Occipital lobe (tissue), 2 donors: ENCODE results near the gene ANKZF1. TPM values are rescaled to one million over a fixed set of nuclear protein-coding genes. Genes with fewer than 3 reads are reported as not detected.
A peak's percentile ranks its signal among the peaks of the same experiment; 100 is the strongest.

Experiments used
- DNase-seq: peaks from one replicate; lab custom pipeline; 2025; lab: John Stamatoyannopoulos, UW
- total RNA-seq: library from RNA; depleted of rRNA; stranded (reverse); fragments of >200 nt; gene quantifications from one replicate; pipeline ENCODE4 v1.2.3, GENCODE V29; 2014

Gene ANKZF1
- total RNA-seq, 1 donor from 2014 or later = 40.4 TPM

DNA sequence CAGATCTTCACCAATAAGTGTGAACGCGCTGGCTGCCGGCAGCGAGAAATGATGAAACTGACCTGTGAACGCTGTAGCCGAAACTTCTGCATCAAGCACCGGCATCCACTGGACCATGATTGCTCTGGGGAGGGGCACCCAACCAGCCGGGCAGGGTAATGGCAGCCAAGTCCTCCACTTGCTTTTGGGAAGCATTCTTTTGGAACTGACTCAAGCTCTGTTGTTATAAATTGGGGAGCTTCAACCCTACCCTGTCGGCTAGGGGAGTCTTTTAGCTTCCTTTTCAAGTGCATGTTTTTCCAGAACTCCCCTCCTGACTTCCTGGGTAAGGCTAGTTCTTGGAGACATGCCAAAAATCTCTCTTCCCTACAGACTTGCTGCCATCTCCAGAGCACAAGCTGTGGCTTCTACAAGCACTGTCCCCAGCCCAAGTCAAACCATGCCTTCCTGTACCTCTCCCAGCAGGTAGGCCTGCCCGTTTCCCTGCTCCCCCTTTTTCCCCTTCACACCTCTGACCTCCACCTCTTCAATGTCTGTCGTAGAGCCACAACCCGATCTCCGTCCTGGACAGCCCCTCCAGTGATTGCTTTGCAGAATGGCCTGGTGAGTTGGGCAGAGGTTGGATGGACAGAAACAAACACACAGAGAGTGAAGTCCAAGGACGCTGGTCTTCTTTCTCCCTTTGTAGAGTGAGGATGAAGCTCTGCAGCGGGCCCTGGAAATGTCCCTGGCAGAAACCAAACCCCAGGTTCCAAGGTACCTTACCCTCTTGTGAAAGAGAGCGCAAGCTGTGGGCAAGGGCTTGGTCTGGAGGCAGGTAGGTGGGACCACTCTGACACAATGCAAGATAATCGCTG lies 21.5 kb upstream of the ANKZF1 start:
- DNase-seq = no peak

DNA sequence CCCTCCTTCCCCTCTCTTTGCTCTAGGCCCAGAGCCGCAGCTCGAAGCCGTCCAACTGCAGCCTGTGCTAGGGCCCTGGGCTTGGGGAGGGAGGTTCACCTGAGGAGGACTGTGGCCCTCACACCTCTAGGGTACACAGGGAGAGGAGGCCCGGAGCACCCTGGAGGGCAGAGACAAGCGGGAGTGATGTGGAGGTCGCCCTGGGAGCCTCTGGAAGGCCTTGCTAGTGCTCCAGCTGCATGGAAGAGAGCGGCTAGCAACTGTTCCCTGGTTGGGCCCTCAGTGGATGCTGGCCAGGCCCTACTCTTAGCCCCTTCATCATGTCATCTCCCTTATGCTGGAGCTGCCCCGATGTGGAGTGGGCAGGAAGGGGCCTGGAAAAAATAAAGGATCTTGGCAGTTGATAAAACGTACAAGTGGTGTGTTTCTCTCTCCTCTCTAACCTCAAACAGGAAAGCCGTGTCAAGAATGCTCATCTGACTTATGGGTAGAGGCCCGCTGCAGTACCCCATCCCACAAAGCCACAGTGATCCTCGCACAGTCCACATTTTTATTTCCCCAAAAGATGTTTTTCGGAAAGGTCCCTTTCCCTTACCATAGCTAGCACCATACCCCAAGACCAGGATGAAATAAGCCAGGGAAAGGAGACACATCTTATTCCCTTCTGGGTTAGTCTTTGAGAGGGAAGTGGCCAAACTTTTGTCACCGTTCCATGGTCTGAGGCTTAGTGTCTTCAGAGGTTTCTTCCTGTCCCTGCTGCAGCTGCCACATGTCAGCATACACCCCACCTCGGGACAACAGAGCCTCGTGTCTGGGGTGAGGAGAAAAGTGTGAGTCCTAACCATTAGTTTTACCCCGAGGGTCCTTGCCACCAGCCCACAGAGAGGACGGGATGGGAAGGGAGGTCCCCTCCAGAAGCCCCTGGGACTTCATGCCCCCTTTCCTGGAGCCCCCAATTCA lies 20.1 kb upstream of the ANKZF1 start:
- no peak for DNase-seq

DNA sequence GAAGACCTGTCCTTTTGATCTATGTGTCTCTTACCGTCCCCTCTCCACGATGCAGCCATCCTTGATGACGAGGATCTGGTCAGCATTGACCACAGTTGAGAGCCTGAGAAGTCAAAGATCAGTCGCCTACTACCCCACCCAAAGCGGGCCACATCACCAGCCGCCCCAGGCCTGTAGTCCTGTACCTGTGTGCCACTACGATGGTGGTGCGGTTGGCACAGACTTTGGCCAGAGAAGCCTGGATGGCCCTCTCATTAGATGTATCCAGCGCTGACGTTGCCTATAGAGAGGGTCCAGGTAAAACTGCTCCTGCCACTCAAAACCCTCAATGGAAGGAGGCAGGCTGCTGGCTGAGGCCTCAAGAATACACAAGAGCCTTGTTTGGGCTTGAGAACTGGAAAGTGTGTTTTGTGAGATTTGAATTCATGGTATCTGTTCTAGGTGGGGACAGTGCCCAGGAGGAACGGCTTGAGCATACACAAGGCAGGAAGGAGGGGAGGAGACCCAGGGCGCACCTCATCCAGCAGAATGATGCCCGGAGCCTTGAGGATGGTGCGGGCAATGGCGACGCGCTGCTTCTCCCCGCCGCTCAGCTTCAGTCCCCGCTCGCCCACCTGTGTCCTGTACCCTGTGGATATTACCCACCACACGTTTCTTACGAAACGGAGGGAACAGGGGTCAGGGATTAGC lies 19.3 kb upstream of the ANKZF1 start:
- no peak for DNase-seq

DNA sequence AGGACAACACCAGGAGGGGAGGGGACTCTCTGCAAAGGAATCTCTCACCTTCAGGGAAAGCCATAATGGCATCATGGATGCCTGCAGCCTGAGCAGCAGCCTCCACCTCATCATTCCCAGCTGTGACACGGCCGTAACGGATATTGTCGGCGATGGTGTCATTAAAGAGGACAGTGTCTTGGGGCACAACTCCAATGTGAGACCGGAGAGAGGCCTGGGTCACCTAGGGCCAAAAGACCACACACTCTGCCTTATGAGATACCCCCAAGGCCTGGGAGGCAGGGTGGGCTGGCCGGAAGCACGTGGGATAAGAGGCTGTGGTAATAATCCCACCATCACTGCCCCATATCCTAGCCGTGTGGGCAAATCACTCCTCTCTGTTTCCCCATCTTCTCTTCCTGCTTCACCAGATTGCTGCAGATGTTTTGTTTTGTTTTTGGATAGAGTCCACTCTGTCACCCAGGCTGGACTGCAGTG lies 18.7 kb upstream of the ANKZF1 start:
- DNase-seq = no peak

DNA sequence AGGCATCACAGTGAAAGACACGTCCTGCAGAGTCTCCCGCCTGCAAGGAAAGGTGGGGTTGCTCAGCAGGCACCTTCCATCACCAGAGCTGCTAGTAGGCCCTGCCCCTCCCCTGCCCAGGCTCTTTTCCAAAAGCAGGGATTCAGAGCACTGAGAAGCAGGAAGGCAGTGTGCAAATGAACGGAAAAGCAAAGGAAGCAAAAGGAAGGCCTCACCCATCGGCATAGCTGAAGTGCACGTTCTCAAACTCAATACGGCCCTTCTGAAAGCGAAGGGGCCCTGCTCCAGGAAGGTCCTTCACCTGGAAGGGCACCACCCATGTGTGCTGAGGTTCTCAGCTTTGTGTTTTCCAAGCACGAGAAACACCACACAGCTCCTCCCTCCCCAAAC lies 16.6 kb upstream of the ANKZF1 start:
- DNase-seq = no peak

DNA sequence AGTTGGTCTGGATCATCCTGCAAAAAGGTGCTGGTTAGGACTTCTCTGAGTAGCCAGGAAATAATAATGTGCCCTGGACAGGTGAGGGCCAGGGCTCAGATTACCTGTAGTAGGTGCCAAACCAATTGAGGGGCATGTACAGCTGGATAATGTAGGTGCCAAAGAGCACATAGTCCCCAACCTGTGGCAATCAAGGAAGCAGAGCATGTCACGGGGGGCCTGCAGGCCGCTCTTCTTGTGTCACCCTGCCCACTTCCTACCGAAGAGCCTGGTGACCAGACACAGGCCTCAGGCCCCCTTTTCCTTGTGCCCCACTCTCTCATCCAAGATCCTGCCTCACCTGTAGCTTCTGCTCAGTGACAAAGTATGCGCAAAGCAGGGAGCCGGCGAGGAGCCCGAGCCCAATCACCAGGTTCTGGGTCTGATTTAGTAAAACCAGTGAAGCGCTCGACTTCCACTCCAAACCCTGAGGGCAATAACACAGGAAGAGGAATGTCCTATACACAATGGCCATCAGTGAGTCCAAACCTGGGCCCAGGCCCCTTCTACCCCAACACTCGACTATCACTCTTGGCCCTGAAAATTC lies 16.0 kb upstream of the ANKZF1 start:
- no peak for DNase-seq

DNA sequence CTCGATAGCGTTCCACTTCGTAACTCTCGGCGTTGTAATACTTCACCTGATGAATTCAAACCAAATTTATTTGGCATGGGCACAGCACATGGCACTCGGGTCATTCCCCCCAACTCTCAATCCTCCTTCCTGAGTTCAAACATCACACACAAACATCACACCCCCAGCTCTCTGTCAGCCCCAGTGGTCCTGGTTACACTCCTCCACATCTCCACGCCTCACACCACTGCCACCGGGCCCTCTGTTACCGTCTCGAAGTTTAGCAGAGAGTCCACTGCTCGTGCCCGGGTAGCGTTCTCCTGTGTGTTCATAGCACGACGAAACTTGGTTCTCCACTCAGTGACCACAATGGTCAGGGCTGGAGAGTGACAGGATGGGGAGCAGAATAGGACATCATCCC lies 15.5 kb upstream of the ANKZF1 start:
- DNase-seq = no peak

DNA sequence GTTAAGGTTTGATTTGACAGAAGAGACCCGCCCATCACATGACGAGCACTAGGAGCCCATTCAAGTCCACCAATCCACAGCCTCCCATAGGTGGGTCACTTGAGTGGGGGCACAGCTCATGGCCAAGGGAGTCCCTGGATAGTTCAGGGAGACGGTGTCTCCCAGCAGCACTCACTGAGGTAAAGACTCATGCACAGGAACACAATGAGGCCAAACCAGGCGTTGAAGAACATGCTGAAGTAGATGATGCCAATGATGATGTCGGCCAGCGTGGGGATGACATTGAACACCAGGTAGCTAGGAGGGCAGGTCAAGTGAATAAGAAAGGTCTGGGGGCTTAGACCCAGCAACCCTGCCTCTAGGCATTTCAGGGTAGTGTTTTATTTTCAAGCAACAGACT lies 14.8 kb upstream of the ANKZF1 start:
- no peak for DNase-seq

DNA sequence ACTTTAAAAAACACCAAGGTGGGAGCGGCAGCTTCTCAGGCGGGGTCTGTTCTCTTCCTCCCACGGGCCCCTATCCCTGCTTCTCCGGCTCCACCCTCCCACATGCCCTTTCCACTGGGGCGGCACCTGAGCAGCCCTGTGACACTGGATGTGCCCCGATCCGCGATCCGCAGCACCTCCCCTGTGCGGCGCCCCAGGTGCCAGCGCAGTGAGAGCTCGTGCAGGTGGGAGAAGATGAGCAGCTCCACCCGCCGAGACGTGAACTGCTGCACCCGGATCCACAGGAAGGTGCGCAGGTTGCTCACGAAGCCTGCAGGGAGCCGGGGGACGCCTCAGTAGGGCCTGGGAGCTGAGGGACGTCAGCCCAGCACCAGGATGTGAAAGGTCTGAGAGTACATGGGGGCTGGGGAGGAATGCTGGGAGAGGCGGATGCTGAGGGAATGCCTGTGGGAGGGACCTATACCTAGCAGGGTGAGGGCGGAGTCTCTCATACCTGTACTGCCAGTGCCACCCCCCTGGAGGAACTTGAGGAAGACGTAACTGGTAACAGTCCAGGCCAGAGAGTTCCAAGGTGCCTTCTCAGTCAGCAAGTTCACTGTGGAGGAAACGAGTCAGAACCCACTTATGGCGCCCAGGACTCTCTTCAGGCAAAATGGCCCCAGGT lies 13.6 kb upstream of the ANKZF1 start:
- DNase-seq = no peak

DNA sequence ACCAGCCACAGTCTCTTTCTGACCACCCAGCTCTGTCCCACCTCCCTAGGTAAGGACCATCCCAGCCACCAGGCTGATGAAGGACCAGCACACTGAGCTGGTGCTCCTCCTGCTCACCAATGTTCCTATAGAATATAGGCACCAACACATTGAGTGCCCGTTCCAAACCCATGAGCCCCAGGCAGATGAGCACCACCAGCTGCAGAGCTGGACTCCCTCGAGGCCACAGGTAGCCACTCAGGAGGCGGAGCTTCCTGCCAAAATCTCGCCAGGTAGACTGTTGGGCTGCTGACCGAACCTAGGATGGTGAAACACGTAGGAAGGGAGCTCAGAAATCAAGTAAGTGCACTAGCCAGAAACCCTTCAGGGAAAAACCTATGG lies 13.1 kb upstream of the ANKZF1 start:
- no peak for DNase-seq

DNA sequence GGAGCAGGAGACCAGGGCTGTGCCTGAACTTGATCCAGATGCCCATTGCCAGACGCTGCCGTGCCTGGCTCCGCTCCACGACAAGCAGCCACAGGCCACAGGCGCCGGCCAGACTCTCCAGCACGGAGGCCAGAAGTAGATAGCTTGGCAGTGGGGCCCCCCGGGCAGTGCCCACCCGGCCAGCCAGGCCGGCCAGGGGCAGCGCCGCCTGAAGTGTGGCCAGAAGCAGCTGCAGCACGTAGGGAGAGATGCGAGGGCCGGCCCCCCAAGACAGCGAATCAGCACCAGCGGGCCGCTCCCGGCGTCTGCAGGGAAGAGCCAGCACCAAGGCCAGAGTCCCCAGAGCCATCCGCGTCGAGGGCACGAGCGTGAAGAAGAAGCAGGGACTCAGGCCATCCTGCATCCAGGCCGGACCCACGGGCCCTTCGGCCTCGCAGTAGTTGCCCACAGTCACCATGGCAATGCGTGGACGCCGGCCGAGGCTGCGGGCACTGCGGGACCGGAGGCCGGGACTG lies 11.3 kb upstream of the ANKZF1 start:
- DNase-seq = peak; percentile 77

DNA sequence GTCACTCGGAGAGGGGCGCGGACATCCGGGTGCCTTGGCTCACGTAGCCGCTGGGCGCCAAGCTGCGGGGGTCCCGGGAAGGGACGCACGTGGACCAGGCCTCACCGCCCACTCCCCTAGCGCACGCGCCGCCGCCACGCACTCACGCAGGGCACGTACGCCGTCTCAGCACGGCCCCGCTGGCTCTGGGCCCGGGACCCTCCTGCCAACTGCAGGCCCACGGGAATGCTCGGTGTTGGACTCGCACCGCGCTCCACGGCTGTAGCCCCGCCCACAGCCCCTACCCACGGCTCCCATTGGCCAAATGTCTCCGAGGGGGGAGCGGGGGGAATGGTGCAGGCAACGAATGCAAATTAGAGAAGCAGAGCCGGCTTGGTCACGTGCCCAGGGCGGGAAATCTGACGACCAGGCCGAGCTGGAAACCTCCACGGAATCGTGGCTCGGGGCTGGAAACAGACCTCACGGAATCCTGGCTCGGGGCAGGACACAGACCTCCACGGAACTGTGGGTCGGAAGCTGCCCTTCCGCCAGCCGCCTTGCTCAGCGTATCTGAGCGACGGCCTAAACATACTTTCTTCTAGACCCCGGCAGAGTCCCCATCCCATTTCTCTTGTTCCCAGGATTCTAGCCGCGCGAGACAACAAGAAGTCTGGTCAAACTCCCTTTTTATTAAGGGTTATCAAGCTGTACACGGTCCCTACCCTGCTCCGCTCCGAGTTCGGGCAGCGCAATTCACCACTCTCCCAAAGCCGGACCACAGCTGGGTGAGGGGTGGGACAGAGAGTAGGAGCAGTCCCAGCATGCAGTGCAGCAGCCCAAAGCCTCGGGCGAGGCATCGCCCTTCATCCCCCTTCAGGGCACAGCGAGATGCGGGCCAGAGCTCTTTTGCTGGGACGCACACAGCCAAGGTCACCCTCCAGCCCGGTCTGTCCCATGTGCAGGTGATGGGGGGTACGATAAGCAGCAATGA lies 10.6 kb upstream of the ANKZF1 start, which contains the start of gene ABCB6:
Gene ABCB6 (minus strand): TSS at position 227 of the 970 bp plus-strand sequence. CDS start 285 bp downstream, outside the sequence.
- DNase-seq = peak; percentile 97

DNA sequence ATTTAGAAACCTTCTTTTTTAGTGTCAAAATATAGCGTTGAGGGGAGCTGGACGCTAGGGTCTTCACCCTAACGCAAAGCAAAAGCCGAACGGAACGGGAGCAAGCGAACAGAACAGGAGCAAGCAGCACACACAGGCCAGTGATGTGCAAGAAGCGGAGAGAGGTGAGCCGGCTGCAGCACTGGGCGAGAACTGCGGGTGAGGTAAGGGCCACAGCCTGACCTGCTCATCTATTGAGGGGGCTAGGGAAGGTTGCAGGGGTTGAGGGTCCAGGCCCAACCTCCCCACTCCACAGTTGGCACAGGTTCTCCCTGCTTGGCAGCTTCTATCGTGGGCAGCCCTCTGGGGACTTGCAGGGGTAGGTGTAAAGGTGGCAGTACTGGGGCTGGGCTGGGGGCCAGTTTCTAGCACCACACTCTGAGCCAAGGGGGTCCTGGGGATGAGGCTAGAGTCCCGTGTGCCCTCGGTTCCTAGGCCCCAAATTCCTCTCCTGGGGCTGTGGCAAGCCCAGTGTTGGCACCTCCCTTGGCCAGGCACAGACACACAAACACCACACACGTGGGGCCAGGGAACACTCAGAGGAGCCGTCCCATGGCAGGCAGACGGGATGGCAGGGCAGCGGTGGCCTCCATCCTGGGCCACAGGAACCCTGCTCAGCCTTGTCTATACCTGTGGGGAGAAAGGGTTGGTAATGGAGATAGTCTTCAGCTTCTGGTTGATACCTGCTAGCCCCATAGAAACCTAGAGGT lies 9.6 kb upstream of the ANKZF1 start:
- no peak for DNase-seq

DNA sequence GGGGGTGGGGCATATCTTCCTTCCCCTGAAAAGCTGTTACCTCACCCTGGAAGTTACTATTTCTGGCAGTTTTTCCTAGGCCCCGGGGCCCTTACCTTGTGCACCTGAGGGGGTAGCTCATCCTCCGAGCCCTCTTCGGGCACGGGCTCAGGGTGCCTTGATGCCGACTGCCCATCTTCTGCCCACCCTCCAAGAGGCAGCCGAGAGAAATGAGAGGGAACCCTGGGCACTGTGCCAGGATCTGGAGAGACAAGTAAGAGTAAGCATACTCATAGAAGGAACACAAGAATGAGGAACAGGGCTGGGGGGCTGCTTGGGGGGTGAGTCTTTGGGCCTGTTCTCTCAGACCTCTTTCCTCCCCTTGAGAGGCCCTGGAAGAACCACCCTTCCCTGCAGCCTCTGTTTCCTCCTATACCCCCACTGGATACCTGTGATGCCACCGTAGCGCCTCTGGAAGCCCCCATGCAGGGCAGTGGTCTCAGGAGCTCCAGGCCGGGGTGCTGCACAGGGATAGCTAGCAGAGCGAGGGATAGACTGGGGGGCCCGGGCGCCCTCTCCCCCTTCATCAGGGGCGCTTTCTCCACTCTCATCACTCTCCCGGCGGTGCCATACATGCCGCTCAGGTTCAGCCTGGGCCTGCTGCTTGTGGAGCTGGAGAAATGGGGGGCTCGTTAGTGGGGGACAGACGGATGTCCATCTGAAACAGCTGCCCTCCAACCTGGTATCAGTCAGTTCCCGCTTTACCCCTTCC lies 8.8 kb upstream of the ANKZF1 start:
- DNase-seq = no peak

DNA sequence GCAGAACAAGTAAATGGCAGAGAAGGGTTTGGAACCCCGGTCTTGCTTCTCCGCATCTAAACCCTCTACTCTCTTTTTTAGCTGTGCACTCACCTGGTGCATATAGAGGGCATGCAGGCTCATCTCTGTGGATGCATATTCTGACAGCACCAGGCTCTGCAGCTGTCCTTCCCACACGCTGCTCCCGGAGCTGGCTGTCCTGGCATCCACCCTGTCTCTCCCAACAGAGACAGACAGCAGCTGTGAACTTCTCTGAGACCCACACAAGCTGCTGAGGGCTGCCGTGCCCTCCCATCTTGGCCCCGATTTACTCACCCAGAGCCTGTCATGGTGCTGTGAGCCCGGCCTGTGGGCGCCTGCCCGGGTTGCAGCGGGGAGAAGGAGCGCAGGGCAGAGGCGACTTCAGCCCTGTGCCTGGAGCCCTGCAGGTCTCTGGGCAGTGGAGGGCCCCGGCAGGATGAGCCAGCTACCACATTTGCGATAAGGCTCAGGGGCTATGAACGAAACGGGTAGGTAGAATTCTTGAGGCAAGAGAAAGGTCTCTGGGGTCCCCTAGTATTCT lies 7.6 kb upstream of the ANKZF1 start:
- DNase-seq = no peak

DNA sequence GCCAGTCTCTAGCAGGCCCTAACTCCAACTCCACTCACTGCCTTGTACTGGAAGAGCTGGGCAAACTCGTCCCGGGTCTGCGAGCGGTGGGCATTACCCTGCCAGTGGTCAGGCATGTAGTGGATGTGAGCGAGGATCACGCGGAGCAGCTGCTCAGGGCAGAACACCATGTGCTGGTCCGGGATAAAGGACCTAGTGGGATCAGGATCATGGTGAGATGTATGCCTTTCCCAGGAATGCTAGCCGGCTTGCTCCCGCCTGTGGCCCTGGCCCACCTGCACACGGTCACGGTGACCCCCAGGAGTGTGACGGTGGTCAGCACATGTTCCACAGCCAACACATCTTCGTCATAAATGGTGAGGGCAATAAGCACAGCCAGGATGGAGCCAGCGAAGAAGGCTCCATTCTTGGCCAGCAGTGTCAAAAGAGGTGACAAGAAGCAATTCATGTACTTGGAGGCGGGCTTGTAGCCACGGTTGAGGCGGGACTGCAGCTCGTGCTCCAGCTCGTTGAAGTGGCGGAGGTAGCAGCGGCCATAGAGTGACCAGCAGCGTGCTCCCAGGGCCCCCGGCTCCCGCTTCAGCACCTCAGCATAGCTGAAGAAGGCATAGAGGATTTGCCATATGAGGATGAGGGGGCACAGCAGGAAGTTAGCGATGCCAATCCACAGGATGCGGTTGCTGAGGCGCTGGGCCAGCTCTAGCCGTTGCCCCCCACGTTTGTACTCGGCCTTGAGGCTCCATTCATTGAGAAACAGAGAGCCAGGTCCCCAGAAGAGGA lies 5.6 kb upstream of the ANKZF1 start:
- DNase-seq = no peak

DNA sequence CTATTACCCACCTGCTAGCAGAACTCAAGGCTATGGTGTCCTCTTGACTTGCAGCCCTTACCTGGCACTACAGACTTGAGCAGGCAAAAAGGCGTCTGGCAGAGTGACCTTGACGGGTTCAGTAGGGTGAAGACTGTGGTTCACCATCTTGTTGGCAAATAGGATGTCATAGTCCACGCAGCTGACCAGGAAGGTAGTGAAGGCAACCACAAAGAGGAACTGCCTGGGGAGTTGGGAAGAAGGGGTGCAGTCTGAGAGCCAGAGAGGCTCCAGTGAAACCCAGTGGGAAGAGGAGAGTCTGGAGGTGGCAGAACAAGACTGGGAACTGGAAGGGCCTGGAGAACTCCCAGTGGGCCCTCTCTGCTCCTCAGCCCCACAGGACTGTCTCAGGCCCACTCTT lies 4.3 kb upstream of the ANKZF1 start:
- DNase-seq = no peak
